Heart left ventricle (tissue), 16 donors: ENCODE data around the gene PEMT. TPM values are rescaled to one million over a fixed set of nuclear protein-coding genes. Genes with fewer than 3 reads are reported as not detected.
A peak's percentile ranks its signal among the peaks of the same experiment; 100 is the strongest.

ENCODE experiments used
- ATAC-seq, 4 donors: fragments of 200-7000 bp; cut with Tn5 transposase; one replicate each; pipeline ENCODE4 v1.9.1; 2020 to 2022; ENCODE audit warnings: moderate library complexity in 4 of 4, mild to moderate bottlenecking in 3 of 4, moderate number of reproducible peaks in 1 of 4
- DNase-seq, 5 donors: peaks; one replicate each; pipeline ENCODE4 v3.0.0-alpha.2; 2020
- H3K27ac ChIP-seq, 12 donors: fragments of 200-600 bp; sonication (generic) in 4 of 12; one replicate each; pipeline versions ENCODE4 v1.5.0 to v1.8.0; 2016 to 2022; ENCODE audit warnings: mild to moderate bottlenecking in 2 of 12
- H3K27me3 ChIP-seq, 9 donors: fragments of 200-600 bp; sonication (generic) in 2 of 9; one replicate each; pipeline versions ENCODE4 v1.5.1 to v1.8.0; 2016 to 2022; ENCODE audit warnings: mild to moderate bottlenecking in 3 of 9
- H3K36me3 ChIP-seq, 9 donors: fragments of 200-600 bp; sonication (generic) in 2 of 9; one replicate each; pipeline versions ENCODE4 v1.5.0 to v1.8.0; 2018 to 2022; ENCODE audit warnings: mild to moderate bottlenecking in 2 of 9
- H3K4me1 ChIP-seq, 12 donors: fragments of 200-600 bp; sonication (generic) in 4 of 12; one replicate each; pipeline versions ENCODE4 v1.5.0 to v1.8.0; 2016 to 2022; ENCODE audit warnings: mild to moderate bottlenecking in 3 of 12
- H3K4me3 ChIP-seq, 12 donors: fragments of 200-600 bp; sonication (generic) in 4 of 12; one replicate each; pipeline versions ENCODE4 v1.5.0 to v1.8.0; 2017 to 2022; ENCODE audit warnings: mild to moderate bottlenecking in 9 of 12, moderate library complexity in 4 of 12
- H3K9me3 ChIP-seq, 12 donors: fragments of 200-600 bp; sonication (generic) in 4 of 12; one replicate each; pipeline versions ENCODE4 v1.5.0 to v1.8.0; 2016 to 2022; ENCODE audit warnings: mild to moderate bottlenecking in 1 of 12
- POLR2A ChIP-seq, 2 donors: fragments of 450-650 bp; IDR thresholded peaks; one replicate each; pipeline ENCODE4 v1.6.1; 2017; ENCODE audit warnings: antibody characterized with exemption in 2 of 2, mild to moderate bottlenecking in 2 of 2, moderate library complexity in 2 of 2
- WGBS, 4 donors: extraction: QIAGEN DNeasy Blood & Tissue Kit in 2 of 4; methylation state at CpG; one replicate each; pipeline versions ENCODE4 v1.1.5 to v1.1.7; 2013 to 2018; 5-methylcytosine and 5-hydroxymethylcytosine counted together
- intact Hi-C, 10 donors: fragments of 100-400 bp; cut with DNase I; formaldehyde crosslinking; loops; one replicate each; pipeline versions ENCODE4 v1.11.1 to v1.14.2; 2022
- polyA plus RNA-seq, 2 donors: library from polyadenylated mRNA; stranded (reverse); fragments of 200-250 nt; gene quantifications; one replicate each; pipeline ENCODE4 v1.2.3, GENCODE V29; 2013
- total RNA-seq, 9 donors: library from RNA; depleted of rRNA in 2 of 9; stranded (reverse); fragments of >200 nt in 2 of 9; fragmentation: NEBNext Ultra II Directional in 3 of 9; extraction: Animal tissue kit (Norgen Biotek cat#: 25700) in 3 of 9; gene quantifications; one replicate each; pipeline versions ENCODE4 v1.1.0 to v1.2.4, GENCODE V29; 2016 to 2023
- TF ChIP-seq, protein P1 (sequence below), 12 donors: fragments of 200-600 bp; sonication (generic) in 4 of 12; IDR thresholded peaks; one replicate each; pipeline versions ENCODE4 v1.5.0 to v1.8.0; 2018 to 2022; ENCODE audit warnings: antibody characterized with exemption in 12 of 12, mild to moderate bottlenecking in 5 of 12
- donor health status: ischemic (EF 13 %, LVEDD 7.1; RV severe dilation, severe dysfunction).
- donor health status: healthy with polysubstance abuse.
- donor health status: DM: no; HTN: yes; CAD: no.
- donor health status: DM: no; HTN: no; CAD: no.
- donor health status: ischemic (EF 25% LVEDD 6.9; RV normal size, moderate dysfunction).
- donor health status: ischemic (EF 25% LVEDD 5.7; RV mildly dilated, moderate dysfunction).
- donor health status: healthy.
- donor health status: DM: yes; HTN: yes; CAD: no.
- donor health status: ischemic (EF 35%, LVEDD 5.7; RV mildly dilated, moderate dysfunction).
- donor health status: nonischemic (EF 11% LVEDD 7.7; RV severe dilation, severe dysfunction).
- donor health status: DM: yes; HTN: yes; CAD: no.
- donor health status: PGD.
- donor health status: ischemic (EF 29% LVEDD 5.4; RV normal size, mild dysfunction).
- donor health status: nonischemic (EF 23%, LVEDD 6.1; RV moderate dilation, normal function).

PEMT gene
- total and polyA plus RNA-seq, 11 donors, result 15.7 to 42.2 (median 25.4) TPM

DNA sequence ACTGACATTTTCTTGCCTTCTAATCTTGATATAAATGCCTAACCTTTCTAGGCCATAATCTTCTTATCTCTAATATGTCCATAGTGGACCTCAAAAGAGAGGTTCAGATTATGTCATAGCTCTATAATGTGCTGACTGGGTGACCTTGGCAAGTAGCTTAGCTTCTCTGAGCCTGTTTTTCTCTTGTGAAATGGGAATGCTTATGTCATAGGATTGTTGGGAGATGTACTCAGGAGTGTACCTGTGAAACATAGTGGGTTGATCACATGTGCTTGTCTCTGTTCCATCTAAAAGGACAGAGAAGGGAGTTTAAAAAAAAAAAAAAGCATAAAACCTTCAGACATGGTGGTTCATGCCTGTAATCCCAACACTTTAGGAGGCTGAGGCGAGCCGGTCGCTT lies 112.3 kb downstream of the PEMT start:
- H3K9me3 ChIP-seq, result no peaks in the 10 kb centered on the region
- H3K27ac ChIP-seq, result peak overlapping the region in 2 of 12 donors; percentile 60 to 98
- 89 to 96% (median 93%) methylated on average over 3 of the region's 3 CpGs for WGBS, 4 donors
- H3K36me3 ChIP-seq, result peaks cover 0 to 19% (median 0%) of the 10 kb centered on the region in 9 donors
- peaks cover 0 to 69% (median 48%) of the 10 kb centered on the region in 12 donors for H3K4me1 ChIP-seq
- H3K4me3 ChIP-seq, result peak overlapping the region in 2 of 12 donors; percentile 74 to 86
- intact Hi-C loops, result loop anchor here in 1 of 10 donors (5.0 kb wide), 2 partner anchors 52 to 122 kb away; no protein-coding TSS in a partner anchor
- no peak for TF ChIP-seq POLR2A (IDR thresholded peaks at IDR 0.05)
- TF ChIP-seq, protein P1, sequence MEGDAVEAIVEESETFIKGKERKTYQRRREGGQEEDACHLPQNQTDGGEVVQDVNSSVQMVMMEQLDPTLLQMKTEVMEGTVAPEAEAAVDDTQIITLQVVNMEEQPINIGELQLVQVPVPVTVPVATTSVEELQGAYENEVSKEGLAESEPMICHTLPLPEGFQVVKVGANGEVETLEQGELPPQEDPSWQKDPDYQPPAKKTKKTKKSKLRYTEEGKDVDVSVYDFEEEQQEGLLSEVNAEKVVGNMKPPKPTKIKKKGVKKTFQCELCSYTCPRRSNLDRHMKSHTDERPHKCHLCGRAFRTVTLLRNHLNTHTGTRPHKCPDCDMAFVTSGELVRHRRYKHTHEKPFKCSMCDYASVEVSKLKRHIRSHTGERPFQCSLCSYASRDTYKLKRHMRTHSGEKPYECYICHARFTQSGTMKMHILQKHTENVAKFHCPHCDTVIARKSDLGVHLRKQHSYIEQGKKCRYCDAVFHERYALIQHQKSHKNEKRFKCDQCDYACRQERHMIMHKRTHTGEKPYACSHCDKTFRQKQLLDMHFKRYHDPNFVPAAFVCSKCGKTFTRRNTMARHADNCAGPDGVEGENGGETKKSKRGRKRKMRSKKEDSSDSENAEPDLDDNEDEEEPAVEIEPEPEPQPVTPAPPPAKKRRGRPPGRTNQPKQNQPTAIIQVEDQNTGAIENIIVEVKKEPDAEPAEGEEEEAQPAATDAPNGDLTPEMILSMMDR (IDR thresholded peaks at IDR 0.05), result no peak
- DNase-seq (no peak), ATAC-seq (no peak)
- no peaks in the 10 kb centered on the region for H3K27me3 ChIP-seq

DNA sequence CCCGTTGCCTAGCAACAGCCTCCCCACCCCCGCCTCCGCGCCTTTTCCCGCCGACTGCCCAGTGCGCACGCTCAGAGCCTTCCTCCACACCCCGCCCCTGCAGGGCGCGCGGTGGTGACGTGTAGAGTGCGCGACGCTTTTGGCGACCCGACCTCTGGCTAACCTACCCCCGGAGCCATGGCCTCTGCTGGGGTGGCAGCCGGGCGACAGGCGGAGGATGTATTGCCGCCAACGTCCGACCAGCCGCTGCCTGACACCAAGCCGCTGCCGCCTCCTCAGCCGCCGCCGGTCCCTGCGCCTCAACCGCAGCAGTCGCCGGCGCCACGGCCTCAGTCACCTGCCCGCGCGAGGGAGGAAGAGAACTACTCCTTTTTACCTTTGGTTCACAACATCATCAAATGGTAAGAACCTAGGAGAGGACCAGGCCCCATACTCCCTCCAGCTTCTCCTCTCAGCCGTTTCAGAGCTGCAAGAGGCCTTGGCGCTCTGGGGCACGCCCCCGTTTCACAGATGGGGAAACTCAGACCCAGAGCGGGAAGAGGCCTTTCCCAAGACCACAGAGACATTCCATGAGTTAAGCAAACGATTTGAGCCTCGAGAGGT lies 114.5 kb downstream of the PEMT start, which contains the start of gene MED9:
MED9 (plus strand) TSS at position 136 of the 603 bp plus-strand sequence; CDS start at position 178, 42 bp downstream.
- Histone ChIP-seq H3K27ac (peak within 1 kb of the TSS; percentile 90 to 98 (median 94)), H3K27me3 (no peaks in the 10 kb centered on the region), H3K4me1 (peaks cover 0 to 52% (median 41%) of the 10 kb centered on the region in 12 donors), H3K9me3 (no peaks in the 10 kb centered on the region), H3K36me3 (peaks cover 0 to 16% (median 0%) of the 10 kb centered on the region in 9 donors), H3K4me3 (peak within 1 kb of the TSS; percentile 63 to 98 (median 84))
- 0% methylated on average over 25 to 47 of the region's 47 CpGs for WGBS, 4 donors
- TF ChIP-seq, protein P1 (IDR thresholded peaks at IDR 0.05), result no peak
- peak; percentile 29 to 77 for TF ChIP-seq POLR2A (IDR thresholded peaks at IDR 0.05)
- intact Hi-C loops, result loop anchor here in 1 of 10 donors (2.0 to 5.0 kb wide), 3 partner anchors 18 to 120 kb away; no protein-coding TSS in a partner anchor
- ATAC-seq (peak; percentile 95 to 99 (median 99)), DNase-seq (peak; percentile 93 to 97 (median 95))

DNA sequence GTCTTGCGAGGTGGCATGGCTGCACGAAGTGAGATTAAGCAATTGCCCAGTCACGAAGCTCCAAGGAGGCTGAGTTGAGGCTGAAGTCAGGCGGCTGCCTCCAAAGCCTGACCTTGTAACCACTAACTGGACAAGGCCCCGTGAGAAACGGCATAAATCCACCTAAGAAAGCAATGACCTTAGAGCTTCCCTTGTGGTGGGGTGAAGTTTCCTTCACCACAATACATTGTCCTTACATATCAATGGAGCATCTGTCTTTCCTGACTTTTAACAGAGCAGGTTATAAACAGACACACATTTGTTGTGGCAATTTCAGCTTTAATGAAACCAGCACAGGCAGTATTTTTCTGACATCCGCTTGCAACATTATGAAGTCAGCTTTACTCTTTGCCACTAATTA lies 117.2 kb downstream of the PEMT start:
- Histone ChIP-seq H3K4me3 (no peak overlapping the region), H3K4me1 (peaks cover 0 to 26% (median 19%) of the 10 kb centered on the region in 12 donors), H3K27me3 (peaks cover 0 to 7% (median 0%) of the 10 kb centered on the region in 9 donors), H3K27ac (no peak overlapping the region), H3K36me3 (no peaks in the 10 kb centered on the region), H3K9me3 (no peaks in the 10 kb centered on the region)
- DNase-seq, result no peak
- ATAC-seq, result no peak
- WGBS, 4 donors, result 78 to 79% (median 78%) methylated on average over 7 of the region's 7 CpGs
- intact Hi-C loops, result no loop called here
- TF ChIP-seq POLR2A (IDR thresholded peaks at IDR 0.05), result no peak
- TF ChIP-seq, protein P1 (IDR thresholded peaks at IDR 0.05), result no peak

DNA sequence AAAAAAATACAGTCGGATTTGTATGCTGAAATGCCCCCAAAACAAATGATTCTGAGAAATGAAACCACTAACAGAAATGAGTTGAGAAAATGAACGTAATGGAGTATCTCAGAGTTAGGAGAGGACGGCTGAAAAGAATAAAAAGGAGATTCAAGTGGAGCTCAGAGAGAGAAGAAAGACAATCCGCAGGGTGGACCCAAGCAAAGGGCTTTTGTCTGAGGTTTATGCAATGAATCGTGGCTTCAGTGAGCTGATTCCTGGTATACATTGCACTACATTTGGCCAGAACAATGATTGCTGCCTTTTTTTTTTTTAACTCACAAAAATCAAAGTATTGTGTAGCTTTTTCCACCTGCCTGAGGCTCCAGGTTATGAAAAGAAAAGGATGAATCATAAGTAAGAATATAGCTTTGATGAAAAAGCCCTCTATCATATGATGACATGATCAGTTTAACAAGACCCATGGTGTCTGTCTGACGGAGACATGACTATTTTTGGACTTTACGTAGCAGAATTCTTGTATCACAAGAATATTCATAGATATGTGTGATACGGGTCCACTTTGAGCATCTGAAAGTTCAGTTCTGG lies 119.1 kb downstream of the PEMT start:
- H3K4me1 ChIP-seq, result peaks cover 0 to 14% (median under 1%) of the 10 kb centered on the region in 12 donors
- TF ChIP-seq, protein P1 (IDR thresholded peaks at IDR 0.05), result no peak
- TF ChIP-seq POLR2A (IDR thresholded peaks at IDR 0.05), result no peak
- no peak overlapping the region for H3K4me3 ChIP-seq
- H3K36me3 ChIP-seq, result no peaks in the 10 kb centered on the region
- no peak overlapping the region for H3K27ac ChIP-seq
- WGBS, 4 donors, result 50 to 59% (median 54%) methylated on average over 8 of the region's 8 CpGs
- ATAC-seq (no peak), DNase-seq (no peak)
- H3K27me3 ChIP-seq, result peaks cover 0 to 7% (median 0%) of the 10 kb centered on the region in 9 donors
- intact Hi-C loops, result no loop called here
- H3K9me3 ChIP-seq, result peaks cover 0 to 3% (median 0%) of the 10 kb centered on the region in 12 donors
